ENCODE data around the gene RAB15. TPM values are rescaled to one million over a fixed set of nuclear protein-coding genes. Genes with fewer than 3 reads are reported as not detected.

Gene RAB15
- total and polyA plus RNA-seq, 2 of the 8 experiments (the other 6 are each of a cell fraction or from before 2014, with no cell fraction given): 38.8 to 58.1 TPM

DNA sequence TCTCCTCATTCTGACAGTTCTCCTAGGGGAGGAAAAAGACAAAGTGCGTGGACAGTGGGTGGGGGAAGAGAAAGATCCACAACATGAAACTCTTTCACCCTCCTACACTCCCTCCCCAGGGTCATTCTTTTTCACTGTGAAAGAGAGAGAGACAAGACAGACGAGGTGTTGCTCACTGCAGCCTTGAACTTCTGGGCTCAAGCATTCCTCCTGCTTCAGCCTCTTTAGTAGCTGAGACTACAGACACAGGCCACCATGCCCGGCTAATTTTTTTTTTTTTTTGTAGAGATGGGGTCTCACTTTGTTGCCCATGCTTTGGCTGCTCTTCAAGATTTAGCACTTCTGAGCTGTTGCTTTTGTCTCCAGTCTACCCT is 32.3 kb downstream of the RAB15 start:
- Histone ChIP-seq H3K27ac (ENCODE audit: low read depth, low read length) (no peak overlapping the region), H3K18ac (ENCODE audit: extremely low read depth, low read length) (no peak overlapping the region), H2BK15ac (ENCODE audit: low read length) (no peak overlapping the region), H2AK5ac (ENCODE audit: low read depth, low read length) (no peak overlapping the region), H4K5ac (ENCODE audit: insufficient read length, low read depth, low read length) (no peak overlapping the region), H3K23ac (ENCODE audit: insufficient read length) (no peak overlapping the region), H2BK120ac (replicated peaks; ENCODE audit: low read depth, low read length) (no peak overlapping the region), H3K4me1 (replicated peaks in 1 of 4; ENCODE audit: control insufficient read depth in 3 of 4, insufficient read depth in 4 of 4, low read length in 3 of 4) (peaks cover 0 to 8% (median 2%) of the 10 kb centered on the region in 4 experiments; a peak in 4 of 7 replicates), H2BK20ac (ENCODE audit: low read length) (no peak overlapping the region), H3K36me3 (ENCODE audit: control insufficient read depth in 2 of 4, insufficient read depth in 4 of 4, low read length in 3 of 4) (0 out of 8 replicates have a peak, but pooled peaks cover 0 to 4% (median 0%) of the 10 kb centered on the region in 4 experiments), H3K79me2 (ENCODE audit: control insufficient read depth in 1 of 2, insufficient read depth in 2 of 2, low read length in 2 of 2) (no peaks in the 10 kb centered on the region), H3K4me3 (ENCODE audit: extremely low read depth in 1 of 4, insufficient read depth in 2 of 4, low read depth in 3 of 4, low read length in 4 of 4) (no peak overlapping the region), H2BK12ac (ENCODE audit: low read depth, low read length) (no peak overlapping the region), H2BK5ac (ENCODE audit: low read depth, low read length) (no peak overlapping the region), H4K20me1 (replicated peaks in 1 of 2; ENCODE audit: control insufficient read depth in 1 of 2, insufficient read depth in 2 of 2, low read length in 2 of 2) (no peaks in the 10 kb centered on the region), H3K56ac (replicated peaks; ENCODE audit: insufficient read length, low read depth, low read length) (no peak overlapping the region), H3K27me3 (replicated peaks in 1 of 4; ENCODE audit: control insufficient read depth in 3 of 4, extremely low read depth in 1 of 4, insufficient read depth in 3 of 4, low read length in 3 of 4) (no peaks in the 10 kb centered on the region), H3K9ac (replicated peaks in 1 of 4; ENCODE audit: extremely low read depth in 1 of 4, low read depth in 3 of 4, low read length in 3 of 4) (no peak overlapping the region), H3K4me2 (ENCODE audit: insufficient read depth in 1 of 2, low read depth in 2 of 2, low read length in 2 of 2) (no peak overlapping the region), H4K91ac (replicated peaks; ENCODE audit: insufficient read length, low read length) (no peak overlapping the region), H3K79me1 (ENCODE audit: low read depth, low read length) (no peaks in the 10 kb centered on the region; the same call in 1 of the 2 replicates), H3K9me3 (ENCODE audit: insufficient read depth in 2 of 2, low read depth in 1 of 2, low read length in 1 of 2) (no peaks in the 10 kb centered on the region), H3K4ac (replicated peaks; ENCODE audit: insufficient read length, low read depth, low read length) (no peak overlapping the region), H3K14ac (ENCODE audit: insufficient read length) (no peak overlapping the region), H2AFZ (ENCODE audit: low read length) (no peak overlapping the region), H4K8ac (ENCODE audit: extremely low read depth, insufficient read depth, low read length) (no peak overlapping the region), H3K23me2 (ENCODE audit: low read depth, low read length) (no peaks in the 10 kb centered on the region; the same call in 1 of the 2 replicates)
- ChIA-PET POLR2A (ENCODE audit: partially characterized antibody) (interaction anchor here (0.6 to 1.5 kb wide), 3 partner anchors 9 to 237 kb away, joined by 3 read pairs; no protein-coding TSS in a partner anchor), CTCF (ENCODE audit: partially characterized antibody) (interaction anchor here (1.0 to 2.1 kb wide), 6 partner anchors 13 to 167 kb away, joined by 3 to 7 read pairs (median 3); no protein-coding TSS in a partner anchor)
- WGBS, 2 experiments (ENCODE audit: extremely low coverage in 1 of 2, insufficient coverage in 1 of 2, insufficient read length in 1 of 2, insufficient replicate concordance in 2 of 2, low coverage in 1 of 2, low lambda C conversion rate in 2 of 2, missing lambda C conversion rate in 1 of 2): 85% methylated on average over 3 of the region's 3 CpGs; no CpG with 5 or more reads in 1 of the 2 experiments
- DNase-seq (ENCODE audit: low read depth in 1 of 2, low spot score in 2 of 2) (no peak), FAIRE-seq (no peak)

Data from H1 (cell line).